ENCODE data around the gene RECK. TPM values are rescaled to one million over a fixed set of nuclear protein-coding genes. Genes with fewer than 3 reads are reported as not detected.

The RECK gene
- total RNA-seq, 1 experiment from 2014 or later = 13.2 TPM

DNA sequence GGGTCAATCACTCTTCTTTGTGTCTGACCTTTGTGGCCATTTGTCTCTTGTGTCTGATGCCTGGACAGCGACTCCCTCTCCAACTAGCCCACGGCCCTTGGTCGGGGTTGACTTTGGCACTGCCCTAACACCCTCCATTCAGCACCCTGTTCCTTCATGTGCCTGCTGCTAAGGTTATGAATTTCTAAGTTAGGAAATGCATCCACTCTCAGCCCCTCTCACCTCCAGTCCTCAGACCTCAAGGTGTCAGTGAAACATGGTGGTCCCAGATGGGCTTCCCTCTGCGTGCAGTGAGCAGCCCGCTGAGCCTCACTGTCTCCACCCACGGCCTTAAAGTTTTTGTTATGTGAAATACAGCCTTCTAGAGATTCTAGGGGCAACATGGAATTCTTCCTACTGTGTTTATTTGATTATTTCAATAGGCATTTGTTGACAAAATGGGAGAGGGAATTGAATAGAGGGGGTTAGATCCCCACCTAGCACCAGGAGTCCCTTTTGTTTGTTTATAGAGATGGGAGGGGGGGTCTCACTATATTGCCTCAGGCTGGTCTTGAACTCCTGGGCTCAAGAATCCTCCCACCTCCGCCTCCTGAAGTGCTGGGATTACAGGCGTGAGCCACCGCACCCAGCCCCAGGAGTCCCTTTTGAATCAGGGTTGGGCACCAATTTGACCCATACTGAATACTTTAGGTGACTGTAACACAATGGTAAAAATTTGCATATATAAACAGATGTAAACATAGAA is 98.2 kb downstream of the RECK start:
- intact Hi-C loops (cut with micrococcal nuclease; ENCODE audit: unreplicated experiment) (no loop called here), in situ Hi-C loops (cut with HindIII; ENCODE audit: low pct_unique_long_range_greater_than_20kb, low sequenced_read_pairs) (no loop called here)
- CTCF ChIA-PET = no interaction called here
- no TSS peak for BruUV-seq (replicated peaks)
- Histone ChIP-seq H3K27ac (ENCODE audit: low read length) (no peak overlapping the region), H3K36me3 (ENCODE audit: control insufficient read depth, insufficient read depth, low read length) (no peaks in the 10 kb centered on the region), H3K4me3 (ENCODE audit: low read depth in 2 of 2, low read length in 2 of 2) (no peak overlapping the region), H3K9me3 (ENCODE audit: control insufficient read depth, insufficient read depth, low read depth, low read length) (no peaks in the 10 kb centered on the region), H3K27me3 (ENCODE audit: control insufficient read depth, insufficient read depth, low read length) (peaks cover 11% of the 10 kb centered on the region), H3K4me1 (ENCODE audit: control insufficient read depth, insufficient read depth, low read length) (peaks cover 10% of the 10 kb centered on the region)
- POLR2A ChIA-PET = no interaction called here
- no peak for DNase-seq (ENCODE audit: low read depth, low spot score)
- ATAC-seq = no peak
- TF ChIP-seq, protein P1, sequence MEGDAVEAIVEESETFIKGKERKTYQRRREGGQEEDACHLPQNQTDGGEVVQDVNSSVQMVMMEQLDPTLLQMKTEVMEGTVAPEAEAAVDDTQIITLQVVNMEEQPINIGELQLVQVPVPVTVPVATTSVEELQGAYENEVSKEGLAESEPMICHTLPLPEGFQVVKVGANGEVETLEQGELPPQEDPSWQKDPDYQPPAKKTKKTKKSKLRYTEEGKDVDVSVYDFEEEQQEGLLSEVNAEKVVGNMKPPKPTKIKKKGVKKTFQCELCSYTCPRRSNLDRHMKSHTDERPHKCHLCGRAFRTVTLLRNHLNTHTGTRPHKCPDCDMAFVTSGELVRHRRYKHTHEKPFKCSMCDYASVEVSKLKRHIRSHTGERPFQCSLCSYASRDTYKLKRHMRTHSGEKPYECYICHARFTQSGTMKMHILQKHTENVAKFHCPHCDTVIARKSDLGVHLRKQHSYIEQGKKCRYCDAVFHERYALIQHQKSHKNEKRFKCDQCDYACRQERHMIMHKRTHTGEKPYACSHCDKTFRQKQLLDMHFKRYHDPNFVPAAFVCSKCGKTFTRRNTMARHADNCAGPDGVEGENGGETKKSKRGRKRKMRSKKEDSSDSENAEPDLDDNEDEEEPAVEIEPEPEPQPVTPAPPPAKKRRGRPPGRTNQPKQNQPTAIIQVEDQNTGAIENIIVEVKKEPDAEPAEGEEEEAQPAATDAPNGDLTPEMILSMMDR (IDR thresholded peaks at IDR 0.05) = no peak
- TF ChIP-seq TCF7L2 (IDR thresholded peaks at IDR 0.05; ENCODE audit: low read depth, low read length) = no peak
- TF ChIP-seq, protein P2, sequence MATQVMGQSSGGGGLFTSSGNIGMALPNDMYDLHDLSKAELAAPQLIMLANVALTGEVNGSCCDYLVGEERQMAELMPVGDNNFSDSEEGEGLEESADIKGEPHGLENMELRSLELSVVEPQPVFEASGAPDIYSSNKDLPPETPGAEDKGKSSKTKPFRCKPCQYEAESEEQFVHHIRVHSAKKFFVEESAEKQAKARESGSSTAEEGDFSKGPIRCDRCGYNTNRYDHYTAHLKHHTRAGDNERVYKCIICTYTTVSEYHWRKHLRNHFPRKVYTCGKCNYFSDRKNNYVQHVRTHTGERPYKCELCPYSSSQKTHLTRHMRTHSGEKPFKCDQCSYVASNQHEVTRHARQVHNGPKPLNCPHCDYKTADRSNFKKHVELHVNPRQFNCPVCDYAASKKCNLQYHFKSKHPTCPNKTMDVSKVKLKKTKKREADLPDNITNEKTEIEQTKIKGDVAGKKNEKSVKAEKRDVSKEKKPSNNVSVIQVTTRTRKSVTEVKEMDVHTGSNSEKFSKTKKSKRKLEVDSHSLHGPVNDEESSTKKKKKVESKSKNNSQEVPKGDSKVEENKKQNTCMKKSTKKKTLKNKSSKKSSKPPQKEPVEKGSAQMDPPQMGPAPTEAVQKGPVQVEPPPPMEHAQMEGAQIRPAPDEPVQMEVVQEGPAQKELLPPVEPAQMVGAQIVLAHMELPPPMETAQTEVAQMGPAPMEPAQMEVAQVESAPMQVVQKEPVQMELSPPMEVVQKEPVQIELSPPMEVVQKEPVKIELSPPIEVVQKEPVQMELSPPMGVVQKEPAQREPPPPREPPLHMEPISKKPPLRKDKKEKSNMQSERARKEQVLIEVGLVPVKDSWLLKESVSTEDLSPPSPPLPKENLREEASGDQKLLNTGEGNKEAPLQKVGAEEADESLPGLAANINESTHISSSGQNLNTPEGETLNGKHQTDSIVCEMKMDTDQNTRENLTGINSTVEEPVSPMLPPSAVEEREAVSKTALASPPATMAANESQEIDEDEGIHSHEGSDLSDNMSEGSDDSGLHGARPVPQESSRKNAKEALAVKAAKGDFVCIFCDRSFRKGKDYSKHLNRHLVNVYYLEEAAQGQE (IDR thresholded peaks at IDR 0.05; ENCODE audit: insufficient read depth in 1 of 2, low read depth in 2 of 2, low read length in 1 of 2) = no peak
- TF ChIP-seq SIN3A (IDR thresholded peaks at IDR 0.05; ENCODE audit: borderline replicate concordance, insufficient read depth, low read depth, low read length) = no peak
- TF ChIP-seq POLR2AphosphoS5 (IDR thresholded peaks at IDR 0.05; ENCODE audit: low read depth, low read length) = no peak

DNA sequence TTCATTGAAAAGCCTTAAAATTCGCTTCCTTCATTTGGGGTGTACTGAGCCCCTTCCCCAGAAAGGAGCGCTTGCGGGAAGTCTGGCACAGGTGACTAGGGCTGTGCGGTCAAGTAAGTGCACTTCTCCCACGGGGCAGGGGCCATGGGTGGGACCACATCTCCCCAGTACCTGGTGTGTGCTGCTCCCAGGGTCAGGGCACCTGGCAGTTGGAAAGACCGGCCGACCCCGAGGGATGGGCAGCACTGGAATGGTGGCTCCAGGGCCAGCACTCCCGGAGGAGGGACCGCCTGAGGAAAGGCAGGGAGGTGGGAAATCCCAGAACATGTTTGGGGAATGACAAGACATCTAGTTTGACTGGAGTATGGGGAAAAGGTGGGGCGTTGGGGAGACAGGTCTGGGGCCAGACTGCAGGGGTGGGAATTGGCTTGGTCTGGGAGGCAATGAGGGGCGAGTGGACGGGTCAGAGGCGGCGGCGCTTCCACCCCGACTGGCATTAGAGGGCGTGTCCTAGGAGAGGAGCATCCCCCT is 99.1 kb downstream of the RECK start:
- Histone ChIP-seq H3K27me3 (ENCODE audit: control insufficient read depth, insufficient read depth, low read length) (peaks cover 11% of the 10 kb centered on the region), H3K36me3 (ENCODE audit: control insufficient read depth, insufficient read depth, low read length) (no peaks in the 10 kb centered on the region), H3K27ac (ENCODE audit: low read length) (no peak overlapping the region), H3K9me3 (ENCODE audit: control insufficient read depth, insufficient read depth, low read depth, low read length) (no peaks in the 10 kb centered on the region), H3K4me1 (ENCODE audit: control insufficient read depth, insufficient read depth, low read length) (peaks cover 10% of the 10 kb centered on the region), H3K4me3 (ENCODE audit: low read depth in 2 of 2, low read length in 2 of 2) (peak overlapping the region; percentile 49 to 61)
- no peak for DNase-seq (ENCODE audit: low read depth, low spot score)
- TF ChIP-seq TCF7L2 (IDR thresholded peaks at IDR 0.05; ENCODE audit: low read depth, low read length) (no peak), SIN3A (IDR thresholded peaks at IDR 0.05; ENCODE audit: borderline replicate concordance, insufficient read depth, low read depth, low read length) (no peak), POLR2AphosphoS5 (IDR thresholded peaks at IDR 0.05; ENCODE audit: low read depth, low read length) (no peak)
- TF ChIP-seq, protein P2 (IDR thresholded peaks at IDR 0.05; ENCODE audit: insufficient read depth in 1 of 2, low read depth in 2 of 2, low read length in 1 of 2) = no peak
- TF ChIP-seq, protein P1 (IDR thresholded peaks at IDR 0.05) = no peak
- ChIA-PET CTCF (no interaction called here), POLR2A (no interaction called here)
- peak; percentile 67 for ATAC-seq
- intact Hi-C loops (cut with micrococcal nuclease; ENCODE audit: unreplicated experiment) = no loop called here
- no TSS peak for BruUV-seq (replicated peaks)
- in situ Hi-C loops (cut with HindIII; ENCODE audit: low pct_unique_long_range_greater_than_20kb, low sequenced_read_pairs) = no loop called here
